Measurements from ENCODE around the gene DPEP3. TPM values are rescaled to one million over a fixed set of nuclear protein-coding genes. Genes with fewer than 3 reads are reported as not detected.

Gene DPEP3
- total RNA-seq, 1 experiment from 2014 or later = 1.6 TPM

GRCh38 chr16:67928561-67929364, 51.5 kb downstream of the DPEP3 start (continued):
- TF ChIP-seq, protein P1, sequence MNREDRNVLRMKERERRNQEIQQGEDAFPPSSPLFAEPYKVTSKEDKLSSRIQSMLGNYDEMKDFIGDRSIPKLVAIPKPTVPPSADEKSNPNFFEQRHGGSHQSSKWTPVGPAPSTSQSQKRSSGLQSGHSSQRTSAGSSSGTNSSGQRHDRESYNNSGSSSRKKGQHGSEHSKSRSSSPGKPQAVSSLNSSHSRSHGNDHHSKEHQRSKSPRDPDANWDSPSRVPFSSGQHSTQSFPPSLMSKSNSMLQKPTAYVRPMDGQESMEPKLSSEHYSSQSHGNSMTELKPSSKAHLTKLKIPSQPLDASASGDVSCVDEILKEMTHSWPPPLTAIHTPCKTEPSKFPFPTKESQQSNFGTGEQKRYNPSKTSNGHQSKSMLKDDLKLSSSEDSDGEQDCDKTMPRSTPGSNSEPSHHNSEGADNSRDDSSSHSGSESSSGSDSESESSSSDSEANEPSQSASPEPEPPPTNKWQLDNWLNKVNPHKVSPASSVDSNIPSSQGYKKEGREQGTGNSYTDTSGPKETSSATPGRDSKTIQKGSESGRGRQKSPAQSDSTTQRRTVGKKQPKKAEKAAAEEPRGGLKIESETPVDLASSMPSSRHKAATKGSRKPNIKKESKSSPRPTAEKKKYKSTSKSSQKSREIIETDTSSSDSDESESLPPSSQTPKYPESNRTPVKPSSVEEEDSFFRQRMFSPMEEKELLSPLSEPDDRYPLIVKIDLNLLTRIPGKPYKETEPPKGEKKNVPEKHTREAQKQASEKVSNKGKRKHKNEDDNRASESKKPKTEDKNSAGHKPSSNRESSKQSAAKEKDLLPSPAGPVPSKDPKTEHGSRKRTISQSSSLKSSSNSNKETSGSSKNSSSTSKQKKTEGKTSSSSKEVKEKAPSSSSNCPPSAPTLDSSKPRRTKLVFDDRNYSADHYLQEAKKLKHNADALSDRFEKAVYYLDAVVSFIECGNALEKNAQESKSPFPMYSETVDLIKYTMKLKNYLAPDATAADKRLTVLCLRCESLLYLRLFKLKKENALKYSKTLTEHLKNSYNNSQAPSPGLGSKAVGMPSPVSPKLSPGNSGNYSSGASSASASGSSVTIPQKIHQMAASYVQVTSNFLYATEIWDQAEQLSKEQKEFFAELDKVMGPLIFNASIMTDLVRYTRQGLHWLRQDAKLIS (CRISPR knock-in tag; IDR thresholded peaks at IDR 0.05; ENCODE audit: borderline replicate concordance) = no peak
- TF ChIP-seq CDX4 (CRISPR knock-in tag; IDR thresholded peaks at IDR 0.05; ENCODE audit: borderline replicate concordance) = no peak
- no peak for TF ChIP-seq ZNF671 (CRISPR knock-in tag; IDR thresholded peaks at IDR 0.05)
- peak; percentile 15; the same call in 1 of the 2 replicates for TF ChIP-seq ETV6 (CRISPR knock-in tag; IDR thresholded peaks at IDR 0.05)
- no peak for TF ChIP-seq ZNF263 (CRISPR knock-in tag; IDR thresholded peaks at IDR 0.05; ENCODE audit: low read depth)
- no peak for TF ChIP-seq RORB (CRISPR knock-in tag; IDR thresholded peaks at IDR 0.05)
- no peak for TF ChIP-seq ZNF121 (CRISPR knock-in tag; IDR thresholded peaks at IDR 0.05)
- TF ChIP-seq JAZF1 (CRISPR knock-in tag; IDR thresholded peaks at IDR 0.05) = no peak
- TF ChIP-seq, protein P2, sequence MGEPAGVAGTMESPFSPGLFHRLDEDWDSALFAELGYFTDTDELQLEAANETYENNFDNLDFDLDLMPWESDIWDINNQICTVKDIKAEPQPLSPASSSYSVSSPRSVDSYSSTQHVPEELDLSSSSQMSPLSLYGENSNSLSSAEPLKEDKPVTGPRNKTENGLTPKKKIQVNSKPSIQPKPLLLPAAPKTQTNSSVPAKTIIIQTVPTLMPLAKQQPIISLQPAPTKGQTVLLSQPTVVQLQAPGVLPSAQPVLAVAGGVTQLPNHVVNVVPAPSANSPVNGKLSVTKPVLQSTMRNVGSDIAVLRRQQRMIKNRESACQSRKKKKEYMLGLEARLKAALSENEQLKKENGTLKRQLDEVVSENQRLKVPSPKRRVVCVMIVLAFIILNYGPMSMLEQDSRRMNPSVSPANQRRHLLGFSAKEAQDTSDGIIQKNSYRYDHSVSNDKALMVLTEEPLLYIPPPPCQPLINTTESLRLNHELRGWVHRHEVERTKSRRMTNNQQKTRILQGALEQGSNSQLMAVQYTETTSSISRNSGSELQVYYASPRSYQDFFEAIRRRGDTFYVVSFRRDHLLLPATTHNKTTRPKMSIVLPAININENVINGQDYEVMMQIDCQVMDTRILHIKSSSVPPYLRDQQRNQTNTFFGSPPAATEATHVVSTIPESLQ (CRISPR knock-in tag; IDR thresholded peaks at IDR 0.05) = no peak
- TF ChIP-seq TEAD1 (CRISPR knock-in tag; IDR thresholded peaks at IDR 0.05) = no peak
- no peak for TF ChIP-seq ZNF416 (CRISPR knock-in tag; IDR thresholded peaks at IDR 0.05)
- TF ChIP-seq TCF7 (CRISPR knock-in tag; IDR thresholded peaks at IDR 0.05; ENCODE audit: low read depth) = no peak
- no peak for TF ChIP-seq NR3C1 (CRISPR knock-in tag; conservative IDR thresholded peaks at IDR 0.05; ENCODE audit: low read depth)
- no peak for TF ChIP-seq SMAD3 (CRISPR knock-in tag; IDR thresholded peaks at IDR 0.05; ENCODE audit: borderline replicate concordance)
- TF ChIP-seq MYBL2 (CRISPR knock-in tag; IDR thresholded peaks at IDR 0.05) = no peak

GRCh38 chr16:67928147-67928546, 52.2 kb downstream of the DPEP3 start:
- CTCF ChIA-PET = interaction anchor here (0.6 to 9.2 kb wide), 10 partner anchors 13 to 255 kb away, joined by 3 to 144 read pairs (median 3); partner anchors contain the start of gene NRN1L
- no peaks in the 10 kb centered on the region for H3K9me3 Mint-ChIP-seq
- H3K27ac Mint-ChIP-seq = 0 out of 2 replicates have a peak overlapping the region, but pooled peaks have one; percentile 78
- H3K27me3 Mint-ChIP-seq (ENCODE audit: low read depth) = no peaks in the 10 kb centered on the region
- no peak for ATAC-seq
- no peaks in the 10 kb centered on the region for H3K36me3 Mint-ChIP-seq
- DNase-seq (ENCODE audit: low spot score) = no peak
- TF ChIP-seq MXD4 (CRISPR knock-in tag; IDR thresholded peaks at IDR 0.05; ENCODE audit: borderline replicate concordance) = no peak
- no peak for TF ChIP-seq MLX (CRISPR knock-in tag; IDR thresholded peaks at IDR 0.05)
- TF ChIP-seq ZNF219 (CRISPR knock-in tag; IDR thresholded peaks at IDR 0.05; ENCODE audit: borderline replicate concordance) = no peak
- no peak for TF ChIP-seq PRRX2 (CRISPR knock-in tag; IDR thresholded peaks at IDR 0.05)
- no peak for TF ChIP-seq TEAD1 (CRISPR knock-in tag; IDR thresholded peaks at IDR 0.05)
- TF ChIP-seq NR1H2 (CRISPR knock-in tag; IDR thresholded peaks at IDR 0.05) = no peak
- no peak for TF ChIP-seq ZSCAN18 (CRISPR knock-in tag; IDR thresholded peaks at IDR 0.05)
- no peak for TF ChIP-seq SMAD4 (CRISPR knock-in tag; IDR thresholded peaks at IDR 0.05)
- no peak for TF ChIP-seq ZNF425 (CRISPR knock-in tag; conservative IDR thresholded peaks at IDR 0.05)
- H3K4me1 Mint-ChIP-seq = peaks cover 14% of the 10 kb centered on the region
- POLR2A ChIA-PET = interaction anchor here (0.9 to 1.1 kb wide), 2 partner anchors 11 to 44 kb away, joined by 3 to 6 read pairs; partner anchors contain the start of gene NRN1L
- no peak overlapping the region for H3K4me3 Mint-ChIP-seq

Data from WTC11 (cell line).